Activated CD8-positive, alpha-beta T cell treated with anti-CD3 and anti-CD28 coated beads for 36 hours (primary cell): ENCODE results near the gene STK25. TPM values are rescaled to one million over a fixed set of nuclear protein-coding genes. Genes with fewer than 3 reads are reported as not detected.
"Not testable (repeated sequence)": the region's sequence is repeated elsewhere in the genome, so short reads cannot be mapped to it uniquely, and the experiment has no call there.

Experiments used
- ATAC-seq: fragments of 200-7000 bp; cut with Tn5 transposase; one replicate; pipeline ENCODE4 v1.10.0; 2021; ENCODE audit warnings: mild to moderate bottlenecking, moderate library complexity
- CTCF ChIA-PET: fragments of 350-600 bp; sonication (Branson Sonifier 250); formaldehyde crosslinking; loops from one replicate; lab custom pipeline; 2021; ENCODE audit warnings: antibody characterized with exemption; lab: Charles Lee
- POLR2A ChIA-PET: fragments of 350-600 bp; sonication (Branson Sonifier 250); formaldehyde crosslinking; loops from one replicate; lab custom pipeline; 2021; ENCODE audit warnings: antibody characterized with exemption; lab: Charles Lee
- DNase-seq: peaks from one replicate; pipeline ENCODE4 v3.0.0-alpha.2; 2020
- H3K27ac Mint-ChIP-seq: one replicate; pipeline ENCODE4 v1.8.0; 2021; ENCODE audit warnings: mild to moderate bottlenecking, mixed read lengths
- H3K27me3 Mint-ChIP-seq: one replicate; pipeline ENCODE4 v1.8.0; 2021; ENCODE audit warnings: mixed read lengths
- H3K36me3 Mint-ChIP-seq: one replicate; pipeline ENCODE4 v1.8.0; 2021; ENCODE audit warnings: low read depth, mixed read lengths
- H3K4me1 Mint-ChIP-seq: one replicate; pipeline ENCODE4 v1.8.0; 2021; ENCODE audit warnings: low read depth, mixed read lengths
- H3K4me3 Mint-ChIP-seq: one replicate; pipeline ENCODE4 v1.8.0; 2021; ENCODE audit warnings: mild to moderate bottlenecking, moderate library complexity, mixed read lengths
- H3K9me3 Mint-ChIP-seq: one replicate; pipeline ENCODE4 v1.8.0; 2021; ENCODE audit warnings: mixed read lengths
- intact Hi-C: fragments of 100-400 bp; cut with micrococcal nuclease; formaldehyde crosslinking; loops from one replicate; pipeline ENCODE4 v1.10.0; 2022
- total RNA-seq, 2 experiments: library from RNA; stranded (reverse); gene quantifications; one replicate each; pipeline ENCODE4 v1.2.3, GENCODE V29; 2021
- TF ChIP-seq, protein P1 (sequence below): fragments of 200-600 bp; IDR thresholded peaks from one replicate; pipeline ENCODE4 v1.8.0; 2022; ENCODE audit warnings: antibody characterized with exemption, mild to moderate bottlenecking

STK25 gene
- total RNA-seq, 2 experiments from 2014 or later: 103 to 104 TPM

GRCh38 chr2:241534293-241534692 is 25.9 kb upstream of the STK25 start:
- CTCF ChIA-PET: no interaction called here
- Mint-ChIP-seq H3K27me3 (peaks cover 14% of the 10 kb centered on the region), H3K9me3 (no peaks in the 10 kb centered on the region), H3K36me3 (no peaks in the 10 kb centered on the region), H3K4me1 (no peaks in the 10 kb centered on the region), H3K4me3 (no peak overlapping the region), H3K27ac (no peak overlapping the region)
- intact Hi-C loops: no loop called here
- DNase-seq: no peak
- ATAC-seq: no peak
- TF ChIP-seq, protein P1, sequence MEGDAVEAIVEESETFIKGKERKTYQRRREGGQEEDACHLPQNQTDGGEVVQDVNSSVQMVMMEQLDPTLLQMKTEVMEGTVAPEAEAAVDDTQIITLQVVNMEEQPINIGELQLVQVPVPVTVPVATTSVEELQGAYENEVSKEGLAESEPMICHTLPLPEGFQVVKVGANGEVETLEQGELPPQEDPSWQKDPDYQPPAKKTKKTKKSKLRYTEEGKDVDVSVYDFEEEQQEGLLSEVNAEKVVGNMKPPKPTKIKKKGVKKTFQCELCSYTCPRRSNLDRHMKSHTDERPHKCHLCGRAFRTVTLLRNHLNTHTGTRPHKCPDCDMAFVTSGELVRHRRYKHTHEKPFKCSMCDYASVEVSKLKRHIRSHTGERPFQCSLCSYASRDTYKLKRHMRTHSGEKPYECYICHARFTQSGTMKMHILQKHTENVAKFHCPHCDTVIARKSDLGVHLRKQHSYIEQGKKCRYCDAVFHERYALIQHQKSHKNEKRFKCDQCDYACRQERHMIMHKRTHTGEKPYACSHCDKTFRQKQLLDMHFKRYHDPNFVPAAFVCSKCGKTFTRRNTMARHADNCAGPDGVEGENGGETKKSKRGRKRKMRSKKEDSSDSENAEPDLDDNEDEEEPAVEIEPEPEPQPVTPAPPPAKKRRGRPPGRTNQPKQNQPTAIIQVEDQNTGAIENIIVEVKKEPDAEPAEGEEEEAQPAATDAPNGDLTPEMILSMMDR: no peak
- POLR2A ChIA-PET: no interaction called here

GRCh38 chr2:241532733-241533601 is 24.6 kb upstream of the STK25 start:
- ATAC-seq: no peak
- Mint-ChIP-seq H3K27me3 (peaks cover 5% of the 10 kb centered on the region), H3K4me3 (no peak overlapping the region), H3K27ac (no peak overlapping the region), H3K4me1 (no peaks in the 10 kb centered on the region), H3K9me3 (no peaks in the 10 kb centered on the region), H3K36me3 (no peaks in the 10 kb centered on the region)
- CTCF ChIA-PET: interaction anchor here (0.6 kb wide), 1 partner anchor 186 kb away, joined by 3 read pairs; no protein-coding TSS in a partner anchor
- no peak for DNase-seq
- intact Hi-C loops: no loop called here
- POLR2A ChIA-PET: interaction anchor here (0.6 kb wide), 1 partner anchor 175 kb away, joined by 3 read pairs; no protein-coding TSS in a partner anchor
- TF ChIP-seq, protein P1: no peak

- TF ChIP-seq, protein P1: no peak
- no peaks in the 10 kb centered on the region for H3K4me1 Mint-ChIP-seq
- H3K4me3 Mint-ChIP-seq: no peak overlapping the region
- DNase-seq (no peak), ATAC-seq (no peak)
- H3K36me3 Mint-ChIP-seq: no peaks in the 10 kb centered on the region
- H3K27me3 Mint-ChIP-seq: peaks cover 3% of the 10 kb centered on the region
- CTCF ChIA-PET: no interaction called here
- POLR2A ChIA-PET: no interaction called here
- H3K27ac Mint-ChIP-seq: no peak overlapping the region
- intact Hi-C loops: no loop called here
- H3K9me3 Mint-ChIP-seq: no peaks in the 10 kb centered on the region
Observed at GRCh38 chr2:241532168-241532567, 23.8 kb upstream of the STK25 start.

DNA sequence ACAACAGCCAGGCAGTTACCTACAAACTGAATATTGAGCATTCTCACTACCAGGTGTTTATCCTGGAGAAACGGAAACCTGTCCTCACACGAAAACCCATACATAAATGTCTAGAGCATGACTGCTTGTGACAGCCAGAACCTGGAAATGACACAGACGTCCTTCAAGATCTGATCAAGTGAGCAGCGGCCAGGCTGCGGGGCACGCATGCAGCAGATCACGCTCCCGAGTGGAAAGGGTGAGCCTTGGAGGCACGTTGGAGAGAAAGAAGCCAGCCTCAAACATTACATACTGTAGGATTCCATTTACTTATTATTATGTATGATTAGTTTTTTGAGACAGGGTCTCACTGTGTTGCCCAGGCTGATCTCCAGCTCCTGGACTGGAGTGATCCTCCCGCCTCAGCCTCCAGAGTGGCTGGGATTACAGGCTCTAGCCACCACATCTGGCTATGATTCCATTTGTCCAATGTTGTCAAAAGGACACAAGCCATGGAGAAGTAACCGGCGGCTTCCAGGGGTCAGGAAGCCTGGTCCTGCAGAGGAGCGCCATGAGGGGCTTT is 22.9 kb upstream of the STK25 start:
- no peak for ATAC-seq
- H3K4me3 Mint-ChIP-seq: no peak overlapping the region
- no peaks in the 10 kb centered on the region for H3K36me3 Mint-ChIP-seq
- CTCF ChIA-PET: no interaction called here
- H3K27ac Mint-ChIP-seq: no peak overlapping the region
- H3K27me3 Mint-ChIP-seq: peaks cover 1% of the 10 kb centered on the region
- DNase-seq: no peak
- POLR2A ChIA-PET: no interaction called here
- peaks cover 2% of the 10 kb centered on the region for H3K9me3 Mint-ChIP-seq
- no peaks in the 10 kb centered on the region for H3K4me1 Mint-ChIP-seq
- intact Hi-C loops: no loop called here
- TF ChIP-seq, protein P1: no peak

- POLR2A ChIA-PET: no interaction called here
- Mint-ChIP-seq H3K27ac (no peak overlapping the region), H3K9me3 (peaks cover 5% of the 10 kb centered on the region), H3K4me3 (no peak overlapping the region), H3K36me3 (no peaks in the 10 kb centered on the region), H3K4me1 (no peaks in the 10 kb centered on the region), H3K27me3 (no peaks in the 10 kb centered on the region)
- intact Hi-C loops: no loop called here
- CTCF ChIA-PET: no interaction called here
- DNase-seq (no peak), ATAC-seq (no peak)
- TF ChIP-seq, protein P1: no peak
Observed at GRCh38 chr2:241530571-241530970, 22.2 kb upstream of the STK25 start.

GRCh38 chr2:241525818-241526780 is 17.7 kb upstream of the STK25 start:
- H3K4me3 Mint-ChIP-seq, CTCF ChIA-PET, intact Hi-C loops, H3K9me3 Mint-ChIP-seq, H3K36me3 Mint-ChIP-seq, H3K4me1 Mint-ChIP-seq, H3K27me3 Mint-ChIP-seq, ATAC-seq, POLR2A ChIA-PET, H3K27ac Mint-ChIP-seq, DNase-seq: not testable (repeated sequence)
